ENCODE data around the gene SCCPDH. TPM values are rescaled to one million over a fixed set of nuclear protein-coding genes. Genes with fewer than 3 reads are reported as not detected.

The SCCPDH gene
- total and polyA plus RNA-seq, 9 of the 15 experiments (the other 6 are each of a cell fraction or from before 2014, with no cell fraction given), result 7.0 to 61.9 (median 38.3) TPM

- ATAC-seq, result no peak
- POLR2A ChIA-PET, result interaction anchor here (0.8 to 1.1 kb wide), 3 partner anchors 11 to 55 kb away, joined by 3 to 4 read pairs (median 3); no protein-coding TSS in a partner anchor
- BruUV-seq (replicated peaks), result no TSS peak
These were observed 55.5 kb downstream of the SCCPDH start for GRCh38 chr1:246779561-246780175.

More at GRCh38 chr1:246779561-246780175, 55.5 kb downstream of the SCCPDH start:
- TF ChIP-seq PATZ1 (CRISPR knock-in tag; IDR thresholded peaks at IDR 0.05; ENCODE audit: borderline replicate concordance) (no peak), OTX1 (CRISPR knock-in tag; IDR thresholded peaks at IDR 0.05) (no peak), ZNF175 (CRISPR knock-in tag; IDR thresholded peaks at IDR 0.05; ENCODE audit: low read depth) (no peak), POLR2G (IDR thresholded peaks at IDR 0.05; ENCODE audit: low read depth, low read length) (0 out of 2 replicates have a peak, but pooled peaks have one; percentile 18)
- TF ChIP-seq, protein P1, sequence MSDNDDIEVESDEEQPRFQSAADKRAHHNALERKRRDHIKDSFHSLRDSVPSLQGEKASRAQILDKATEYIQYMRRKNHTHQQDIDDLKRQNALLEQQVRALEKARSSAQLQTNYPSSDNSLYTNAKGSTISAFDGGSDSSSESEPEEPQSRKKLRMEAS (CRISPR knock-in tag; IDR thresholded peaks at IDR 0.05), result peak; percentile 13; the same call in 1 of the 2 replicates
- no peaks in the 10 kb centered on the region for H3K79me2 ChIP-seq (ENCODE audit: control insufficient read depth, insufficient read depth, low read length)
- H2AFZ ChIP-seq (ENCODE audit: low read depth, low read length), result no peak overlapping the region
- H3K4me2 ChIP-seq (ENCODE audit: insufficient read depth, low read length), result no peak overlapping the region
- intact Hi-C loops (cut with micrococcal nuclease) (no loop called here), in situ Hi-C loops (cut with MboI) (no loop called here)
- H3K36me3 ChIP-seq (ENCODE audit: control insufficient read depth, insufficient read depth, low read length), result peaks cover 9% of the 10 kb centered on the region; the same call in 1 of the 3 replicates
- DNase-seq (ENCODE audit: extremely low read depth in 1 of 4, low spot score in 3 of 4), result no peak
- H3K4me3 ChIP-seq, result no peak overlapping the region
- no peak for FAIRE-seq
- no peaks in the 10 kb centered on the region; the same call in none of the 2 replicates for H3K9me3 ChIP-seq (replicated peaks; ENCODE audit: control insufficient read depth, insufficient read depth, low read depth, low read length)
- H3K27ac ChIP-seq (ENCODE audit: extremely low read depth, low read depth, low read length), result no peak overlapping the region
- H3K9me1 ChIP-seq (ENCODE audit: control insufficient read depth, insufficient read depth, low read length), result no peaks in the 10 kb centered on the region
- peaks cover 7 to 15% of the 10 kb centered on the region in 2 experiments; a peak in 4 of 5 replicates for H3K4me1 ChIP-seq (replicated peaks in 1 of 2; ENCODE audit: control insufficient read depth in 2 of 2, insufficient read depth in 2 of 2, low read length in 2 of 2)
- no peaks in the 10 kb centered on the region for H4K20me1 ChIP-seq (replicated peaks; ENCODE audit: control insufficient read depth, insufficient read depth, low read length)
- H3K9ac ChIP-seq (ENCODE audit: insufficient read depth in 1 of 2, low read depth in 2 of 2, low read length in 2 of 2), result no peak overlapping the region
- 66% methylated on average over 13 of the region's 13 CpGs for WGBS (ENCODE audit: insufficient coverage, low coverage, missing lambda C conversion rate)
- CTCF ChIA-PET (ENCODE audit: low intra/inter-chr PET ratio), result no interaction called here
- 0 out of 5 replicates have a peak, but pooled peaks cover 0 to 3% of the 10 kb centered on the region in 2 experiments for H3K27me3 ChIP-seq (ENCODE audit: control insufficient read depth in 2 of 2, insufficient read depth in 2 of 2, low read length in 2 of 2)
